Sigmoid colon (tissue), 7 donors: Measurements from ENCODE around the gene SH3GLB2. TPM values are rescaled to one million over a fixed set of nuclear protein-coding genes. Genes with fewer than 3 reads are reported as not detected.

Source experiments
- DNase-seq: peaks from one replicate; pipeline ENCODE4 v3.0.0-alpha.2; 2019
- H3K27ac ChIP-seq, 4 donors: fragments of 200-600 bp; sonication (generic); one replicate each; pipeline ENCODE4 v1.5.1; 2016 to 2019; ENCODE audit warnings: mild to moderate bottlenecking in 1 of 4
- H3K27me3 ChIP-seq, 3 donors: fragments of 200-600 bp; sonication (generic); one replicate each; pipeline ENCODE4 v1.5.1; 2019; ENCODE audit warnings: mild to moderate bottlenecking in 1 of 3
- H3K36me3 ChIP-seq, 4 donors: fragments of 200-600 bp; sonication (generic); one replicate each; pipeline ENCODE4 v1.5.1; 2016 to 2019
- H3K4me1 ChIP-seq, 4 donors: fragments of 200-600 bp; sonication (generic); one replicate each; pipeline ENCODE4 v1.5.1; 2017 to 2019
- H3K4me3 ChIP-seq, 4 donors: fragments of 200-600 bp; sonication (generic); one replicate each; pipeline ENCODE4 v1.5.1; 2017 to 2019; ENCODE audit warnings: mild to moderate bottlenecking in 2 of 4, moderate library complexity in 1 of 4
- H3K9me3 ChIP-seq, 4 donors: fragments of 200-600 bp in 3 of 4; sonication (generic) in 3 of 4; one replicate each; pipeline versions ENCODE4 v1.5.1 to v1.6.1; 2013 to 2019
- CTCF ChIP-seq, 4 experiments: fragments of 450-650 bp in 3 of 4; fragments of 200-600 bp in 1 of 4; IDR thresholded peaks; one replicate each; pipeline ENCODE4 v1.5.1; 2016 to 2019; ENCODE audit warnings: antibody characterized with exemption in 4 of 4, mild to moderate bottlenecking in 3 of 4, moderate library complexity in 2 of 4
- EP300 ChIP-seq, 4 donors: sonication (generic); formaldehyde crosslinking; IDR thresholded peaks; one replicate each; pipeline ENCODE4 v1.6.1; 2017; ENCODE audit warnings: antibody characterized with exemption in 4 of 4
- POLR2A ChIP-seq, 2 donors: fragments of 450-650 bp; IDR thresholded peaks; one replicate each; pipeline ENCODE4 v1.6.1; 2016; ENCODE audit warnings: antibody characterized with exemption in 2 of 2, mild to moderate bottlenecking in 2 of 2, moderate library complexity in 2 of 2
- POLR2AphosphoS5 ChIP-seq, 4 donors: sonication (generic); formaldehyde crosslinking; IDR thresholded peaks; one replicate each; pipeline ENCODE4 v1.6.1; 2017; ENCODE audit warnings: antibody characterized with exemption in 4 of 4
- WGBS, 2 donors: extraction: QIAGEN DNeasy Blood & Tissue Kit; methylation state at CpG; one replicate each; pipeline ENCODE4 v1.1.7; 2013; 5-methylcytosine and 5-hydroxymethylcytosine counted together
- intact Hi-C: fragments of 100-400 bp; cut with DNase I; formaldehyde crosslinking; loops from one replicate; pipeline ENCODE4 v1.15.1; 2023
- polyA plus RNA-seq, 3 donors: library from polyadenylated mRNA; stranded (reverse); fragments of 200-250 nt; gene quantifications; one replicate each; pipeline ENCODE4 v1.2.3, GENCODE V29; 2013
- total RNA-seq, 4 donors: library from RNA; depleted of rRNA; stranded (reverse); fragments of >200 nt; gene quantifications; one replicate each; pipeline ENCODE4 v1.1.0, GENCODE V29; 2016
- donor health status: healthy with polysubstance abuse.
- donor health status: Bipolar disorder and iron deficiency.
- donor health status: healthy.

The SH3GLB2 gene
- total and polyA plus RNA-seq, 7 donors, result 49.7 to 143 (median 68.8) TPM

- TF ChIP-seq POLR2A (IDR thresholded peaks at IDR 0.05) (no peak), CTCF (IDR thresholded peaks at IDR 0.05) (no peak), POLR2AphosphoS5 (IDR thresholded peaks at IDR 0.05) (no peak), EP300 (IDR thresholded peaks at IDR 0.05) (no peak)
- intact Hi-C loops, result no loop called here
- no peaks in the 10 kb centered on the region for H3K9me3 ChIP-seq
These were observed 46.0 kb upstream of the SH3GLB2 start for GRCh38 chr9:129074106-129074505.

GRCh38 chr9:129073404-129073803 is 45.3 kb upstream of the SH3GLB2 start:
- TF ChIP-seq POLR2AphosphoS5 (IDR thresholded peaks at IDR 0.05) (no peak), POLR2A (IDR thresholded peaks at IDR 0.05) (no peak), CTCF (IDR thresholded peaks at IDR 0.05) (no peak), EP300 (IDR thresholded peaks at IDR 0.05) (no peak)
- no peak for DNase-seq
- WGBS, 2 donors, result 86% methylated on average over 8 of the region's 8 CpGs
- no peaks in the 10 kb centered on the region for H3K27me3 ChIP-seq
- H3K4me1 ChIP-seq, result no peaks in the 10 kb centered on the region
- no peak overlapping the region for H3K4me3 ChIP-seq
- H3K9me3 ChIP-seq, result no peaks in the 10 kb centered on the region
- no peak overlapping the region for H3K27ac ChIP-seq
- peaks cover 0 to 31% (median 7%) of the 10 kb centered on the region in 4 donors for H3K36me3 ChIP-seq
- intact Hi-C loops, result no loop called here

More at GRCh38 chr9:129074106-129074505, 46.0 kb upstream of the SH3GLB2 start:
- Histone ChIP-seq H3K4me1 (no peaks in the 10 kb centered on the region), H3K36me3 (peaks cover 0 to 24% (median 2%) of the 10 kb centered on the region in 4 donors), H3K4me3 (no peak overlapping the region), H3K27me3 (no peaks in the 10 kb centered on the region), H3K27ac (no peak overlapping the region)
- WGBS, 2 donors, result 91 to 92% methylated on average over 3 of the region's 3 CpGs
- DNase-seq, result no peak

- intact Hi-C loops, result no loop called here
- TF ChIP-seq EP300 (IDR thresholded peaks at IDR 0.05) (no peak), POLR2AphosphoS5 (IDR thresholded peaks at IDR 0.05) (no peak), CTCF (IDR thresholded peaks at IDR 0.05) (no peak), POLR2A (IDR thresholded peaks at IDR 0.05) (no peak)
- peaks cover 9 to 43% (median 17%) of the 10 kb centered on the region in 4 donors for H3K36me3 ChIP-seq
These were observed 44.0 kb upstream of the SH3GLB2 start for GRCh38 chr9:129072171-129072570.

GRCh38 chr9:129071526-129072126 is 43.5 kb upstream of the SH3GLB2 start:
- intact Hi-C loops, result no loop called here
- H3K9me3 ChIP-seq, result no peaks in the 10 kb centered on the region
- no peaks in the 10 kb centered on the region for H3K27me3 ChIP-seq
- WGBS, 2 donors, result 68 to 71% methylated on average over 10 of the region's 10 CpGs
- H3K27ac ChIP-seq, result no peak overlapping the region
- no peak for DNase-seq
- peaks cover 9 to 45% (median 17%) of the 10 kb centered on the region in 4 donors for H3K36me3 ChIP-seq
- no peak for TF ChIP-seq POLR2AphosphoS5 (IDR thresholded peaks at IDR 0.05)
- TF ChIP-seq EP300 (IDR thresholded peaks at IDR 0.05), result no peak
- no peak for TF ChIP-seq CTCF (IDR thresholded peaks at IDR 0.05)
- TF ChIP-seq POLR2A (IDR thresholded peaks at IDR 0.05), result no peak
- H3K4me1 ChIP-seq, result no peaks in the 10 kb centered on the region
- H3K4me3 ChIP-seq, result no peak overlapping the region

More at GRCh38 chr9:129072171-129072570, 44.0 kb upstream of the SH3GLB2 start:
- no peaks in the 10 kb centered on the region for H3K9me3 ChIP-seq
- H3K27me3 ChIP-seq, result no peaks in the 10 kb centered on the region
- H3K4me1 ChIP-seq, result no peaks in the 10 kb centered on the region
- no peak overlapping the region for H3K27ac ChIP-seq
- H3K4me3 ChIP-seq, result no peak overlapping the region
- DNase-seq, result no peak
- WGBS, 2 donors, result 68 to 77% methylated on average over 9 of the region's 9 CpGs
